Peyer's patch (tissue), 4 donors: Measurements from ENCODE around the gene SGK2. TPM values are rescaled to one million over a fixed set of nuclear protein-coding genes. Genes with fewer than 3 reads are reported as not detected.

Experiments used
- DNase-seq, 3 donors: peaks; one replicate each; pipeline ENCODE4 v3.0.0-alpha.2; 2017 to 2019
- H3K27ac ChIP-seq, 4 donors: fragments of 200-600 bp; sonication (generic); one replicate each; pipeline ENCODE4 v1.5.1; 2016 to 2019
- H3K27me3 ChIP-seq, 2 donors: fragments of 200-600 bp; sonication (generic); one replicate each; pipeline ENCODE4 v1.5.1; 2019
- H3K36me3 ChIP-seq, 3 donors: fragments of 200-600 bp; sonication (generic); one replicate each; pipeline ENCODE4 v1.5.1; 2016 to 2019
- H3K4me1 ChIP-seq, 4 donors: fragments of 200-600 bp; sonication (generic); one replicate each; pipeline ENCODE4 v1.5.1; 2016 to 2019
- H3K4me3 ChIP-seq, 4 donors: fragments of 200-600 bp; sonication (generic); 1 replicate in 3 of 4; 2 replicates in 1 of 4; pipeline ENCODE4 v1.5.1; 2016 to 2019; ENCODE audit warnings: mild to moderate bottlenecking in 1 of 4
- H3K9me3 ChIP-seq, 4 donors: fragments of 200-600 bp; sonication (generic); one replicate each; pipeline ENCODE4 v1.5.1; 2016 to 2019; ENCODE audit warnings: mild to moderate bottlenecking in 1 of 4
- CTCF ChIP-seq, 6 experiments: fragments of 450-650 bp in 4 of 6; fragments of 200-600 bp in 2 of 6; sonication (generic) in 1 of 6; IDR thresholded peaks; one replicate each; pipeline ENCODE4 v1.5.1; 2017 to 2019; ENCODE audit warnings: antibody characterized with exemption in 6 of 6, mild to moderate bottlenecking in 3 of 6, moderate library complexity in 1 of 6
- POLR2A ChIP-seq, 2 donors: fragments of 450-650 bp; IDR thresholded peaks; one replicate each; pipeline ENCODE4 v1.5.1; 2017; ENCODE audit warnings: antibody characterized with exemption in 2 of 2, mild to moderate bottlenecking in 2 of 2, moderate library complexity in 2 of 2
- total RNA-seq, 4 donors: library from RNA; depleted of rRNA; stranded (reverse); fragments of >200 nt; gene quantifications; one replicate each; pipeline ENCODE4 v1.1.0, GENCODE V29; 2016

The SGK2 gene
- total RNA-seq, 4 donors from 2014 or later: 64.4 to 160 (median 115) TPM

- H3K27ac ChIP-seq: no peak overlapping the region
- H3K4me1 ChIP-seq: peaks cover 0 to 5% (median 2%) of the 10 kb centered on the region in 4 donors
- H3K9me3 ChIP-seq: no peaks in the 10 kb centered on the region
- H3K27me3 ChIP-seq: no peaks in the 10 kb centered on the region
- H3K4me3 ChIP-seq: no peak overlapping the region
- H3K36me3 ChIP-seq: no peaks in the 10 kb centered on the region
- TF ChIP-seq CTCF (IDR thresholded peaks at IDR 0.05): no peak
- no peak for TF ChIP-seq POLR2A (IDR thresholded peaks at IDR 0.05)
- DNase-seq: no peak
Measured at GRCh38 chr20:43515628-43516027, 43.2 kb upstream of the SGK2 start.

- TF ChIP-seq POLR2A (IDR thresholded peaks at IDR 0.05) (no peak), CTCF (IDR thresholded peaks at IDR 0.05) (no peak)
- no peak for DNase-seq
- no peak overlapping the region for H3K4me3 ChIP-seq
- peaks cover 0 to 5% (median 2%) of the 10 kb centered on the region in 4 donors for H3K4me1 ChIP-seq
- H3K9me3 ChIP-seq: no peaks in the 10 kb centered on the region
- no peaks in the 10 kb centered on the region for H3K36me3 ChIP-seq
- H3K27me3 ChIP-seq: no peaks in the 10 kb centered on the region
- no peak overlapping the region for H3K27ac ChIP-seq
Measured at GRCh38 chr20:43516251-43516824, 42.5 kb upstream of the SGK2 start.

- no peak for DNase-seq
- Histone ChIP-seq H3K27ac (no peak overlapping the region), H3K4me1 (peaks cover 0 to 5% (median 0%) of the 10 kb centered on the region in 4 donors), H3K27me3 (no peaks in the 10 kb centered on the region), H3K4me3 (no peak overlapping the region), H3K9me3 (no peaks in the 10 kb centered on the region), H3K36me3 (no peaks in the 10 kb centered on the region)
- TF ChIP-seq POLR2A (IDR thresholded peaks at IDR 0.05) (no peak), CTCF (IDR thresholded peaks at IDR 0.05) (no peak)
Measured at GRCh38 chr20:43520074-43520630, 38.7 kb upstream of the SGK2 start.

GRCh38 chr20:43525021-43525420, 33.8 kb upstream of the SGK2 start:
- H3K9me3 ChIP-seq: no peaks in the 10 kb centered on the region
- DNase-seq: no peak
- H3K4me1 ChIP-seq: no peaks in the 10 kb centered on the region
- no peaks in the 10 kb centered on the region for H3K27me3 ChIP-seq
- H3K4me3 ChIP-seq: no peak overlapping the region
- no peak for TF ChIP-seq CTCF (IDR thresholded peaks at IDR 0.05)
- no peak for TF ChIP-seq POLR2A (IDR thresholded peaks at IDR 0.05)
- no peaks in the 10 kb centered on the region for H3K36me3 ChIP-seq
- H3K27ac ChIP-seq: no peak overlapping the region

GRCh38 chr20:43528258-43528875, 30.5 kb upstream of the SGK2 start:
- H3K27ac ChIP-seq: no peak overlapping the region
- H3K27me3 ChIP-seq: no peaks in the 10 kb centered on the region

More at GRCh38 chr20:43528258-43528875, 30.5 kb upstream of the SGK2 start:
- H3K9me3 ChIP-seq: no peaks in the 10 kb centered on the region
- H3K36me3 ChIP-seq: no peaks in the 10 kb centered on the region
- no peak for DNase-seq
- no peaks in the 10 kb centered on the region for H3K4me1 ChIP-seq
- H3K4me3 ChIP-seq: no peak overlapping the region
- TF ChIP-seq POLR2A (IDR thresholded peaks at IDR 0.05) (no peak), CTCF (IDR thresholded peaks at IDR 0.05) (no peak)
